IMR-90 (cell line): Measurements from ENCODE around the gene SETD3. TPM values are rescaled to one million over a fixed set of nuclear protein-coding genes. Genes with fewer than 3 reads are reported as not detected.

ENCODE experiments used
- ATAC-seq: fragments of 200-7000 bp; cut with Tn5 transposase; 2 replicates; pipeline ENCODE4 v1.9.1; 2020; ENCODE audit warnings: low read depth, mild to moderate bottlenecking, moderate library complexity
- BruUV-seq: library from RNA; stranded (reverse); fragments of 400-500 nt; replicated peaks from 2 replicates; lab custom pipeline; 2021; lab: Mats Ljungman, UMichigan
- CTCF ChIA-PET: fragments of 300-600 bp; formaldehyde crosslinking; extraction: SDS; loops from one replicate; lab custom pipeline; 2021; ENCODE audit warnings: antibody characterized with exemption; lab: Yijun Ruan, JAX
- POLR2A ChIA-PET: fragments of 300-600 bp; sonication (Branson Sonifier 250); formaldehyde crosslinking; loops from one replicate; lab custom pipeline; 2022; ENCODE audit warnings: antibody characterized with exemption; ENCODE audit not compliant: unreplicated experiment; lab: Charles Lee
- DNase-seq: peaks from one replicate; pipeline ENCODE4 v3.0.0; 2013
- H2AFZ ChIP-seq: replicated peaks from 2 replicates; pipeline ENCODE3; 2013; ENCODE audit warnings: low read length, mild to moderate bottlenecking; ENCODE audit not compliant: poor library complexity
- H2AK5ac ChIP-seq: 2 replicates; pipeline ENCODE4 v1.6.1; 2013; ENCODE audit warnings: low read depth, low read length, inconsistent platforms
- H2AK9ac ChIP-seq: replicated peaks from 2 replicates; pipeline ENCODE3; 2013; ENCODE audit warnings: mild to moderate bottlenecking, low read depth, low read length, moderate library complexity; ENCODE audit not compliant: poor library complexity
- H2BK120ac ChIP-seq: 2 replicates; pipeline ENCODE4 v1.6.1; 2013; ENCODE audit warnings: low read depth, low read length, inconsistent platforms
- H2BK15ac ChIP-seq: 3 replicates; pipeline ENCODE4 v1.6.1; 2013; ENCODE audit warnings: low read depth, low read length, inconsistent platforms
- H2BK20ac ChIP-seq: 2 replicates; pipeline ENCODE4 v1.6.1; 2013; ENCODE audit warnings: low read depth, mild to moderate bottlenecking, inconsistent platforms, low read length, moderate library complexity
- H2BK5ac ChIP-seq: 2 replicates; pipeline ENCODE4 v1.6.1; 2013; ENCODE audit warnings: mild to moderate bottlenecking, low read depth, low read length, inconsistent platforms; ENCODE audit not compliant: poor library complexity, severe bottlenecking
- H3K14ac ChIP-seq: replicated peaks from 2 replicates; pipeline ENCODE4 v1.6.1; 2013; ENCODE audit warnings: low read depth, low read length, inconsistent platforms
- H3K18ac ChIP-seq: 2 replicates; pipeline ENCODE4 v1.6.1; 2013; ENCODE audit warnings: low read depth, low read length, control low read depth
- H3K23ac ChIP-seq: 2 replicates; pipeline ENCODE4 v1.6.1; 2013; ENCODE audit warnings: low read depth, low read length, inconsistent platforms
- H3K27ac ChIP-seq: 2 replicates; pipeline ENCODE4 v1.5.1; 2013; ENCODE audit warnings: mild to moderate bottlenecking, control low read depth, low read length; ENCODE audit not compliant: insufficient read depth
- H3K27me3 ChIP-seq: 2 replicates; pipeline ENCODE4 v1.6.1; 2013; ENCODE audit warnings: low read length; ENCODE audit not compliant: control insufficient read depth, insufficient read depth
- H3K36me3 ChIP-seq: 2 replicates; pipeline ENCODE4 v1.6.1; 2013; ENCODE audit warnings: low read length, mixed read lengths; ENCODE audit not compliant: control insufficient read depth, insufficient read depth
- H3K4ac ChIP-seq: 2 replicates; pipeline ENCODE4 v1.6.1; 2013; ENCODE audit warnings: low read depth, low read length, inconsistent platforms
- H3K4me1 ChIP-seq: 2 replicates; pipeline ENCODE4 v1.6.1; 2013; ENCODE audit warnings: low read length, mixed read lengths; ENCODE audit not compliant: control insufficient read depth, insufficient read depth
- H3K4me2 ChIP-seq: 2 replicates; pipeline ENCODE4 v1.6.1; 2013; ENCODE audit warnings: low read depth, mild to moderate bottlenecking, control low read depth, low read length, moderate library complexity
- H3K4me3 ChIP-seq: 2 replicates; pipeline ENCODE4 v1.5.1; 2013; ENCODE audit warnings: low read depth, mild to moderate bottlenecking, control low read depth, low read length, moderate library complexity; ENCODE audit not compliant: insufficient read depth
- H3K56ac ChIP-seq: 2 replicates; pipeline ENCODE4 v1.6.1; 2013; ENCODE audit warnings: low read length, inconsistent platforms; ENCODE audit not compliant: insufficient read depth; ENCODE audit errors: extremely low read depth
- H3K79me1 ChIP-seq, 2 experiments: 2 replicates each; pipeline ENCODE4 v1.6.1; 2013; ENCODE audit warnings: low read length in 2 of 2, inconsistent platforms in 1 of 2, low read depth in 1 of 2
- H3K9ac ChIP-seq: 2 replicates; pipeline ENCODE4 v1.6.1; 2013; ENCODE audit warnings: low read depth, low read length, control low read depth
- H3K9me1 ChIP-seq: 2 replicates; pipeline ENCODE4 v1.6.1; 2013; ENCODE audit warnings: low read length, inconsistent platforms; ENCODE audit not compliant: insufficient read depth
- H3K9me3 ChIP-seq: 2 replicates; pipeline ENCODE4 v1.6.1; 2013; ENCODE audit warnings: low read length; ENCODE audit not compliant: control insufficient read depth, insufficient read depth
- H4K20me1 ChIP-seq: 2 replicates; pipeline ENCODE4 v1.6.1; 2013; ENCODE audit warnings: low read length, inconsistent platforms; ENCODE audit not compliant: insufficient read depth
- H4K5ac ChIP-seq: 2 replicates; pipeline ENCODE4 v1.6.1; 2013; ENCODE audit warnings: mild to moderate bottlenecking, low read depth, low read length, control low read depth
- H4K8ac ChIP-seq, 2 experiments: 2 replicates each; pipeline ENCODE4 v1.6.1; 2013; ENCODE audit warnings: low read depth in 2 of 2, low read length in 2 of 2, control low read depth in 1 of 2, inconsistent platforms in 1 of 2
- H4K91ac ChIP-seq: 2 replicates; pipeline ENCODE4 v1.6.1; 2013; ENCODE audit warnings: low read depth, low read length, inconsistent platforms; ENCODE audit not compliant: insufficient read depth
- BHLHE40 ChIP-seq: fragments of 150-350 bp; IDR thresholded peaks from 2 replicates; pipeline ENCODE4 v1.6.1; 2016; ENCODE audit warnings: mild to moderate bottlenecking, low read depth, low read length
- CEBPB ChIP-seq: IDR thresholded peaks from 2 replicates; pipeline ENCODE4 v1.6.1; 2012; ENCODE audit warnings: low read depth, low read length, improper control_type of control experiment
- ELK1 ChIP-seq: fragments of 150-350 bp; IDR thresholded peaks from 2 replicates; pipeline ENCODE4 v1.6.1; 2016; ENCODE audit warnings: low read depth, mild to moderate bottlenecking, low read length, moderate library complexity, borderline replicate concordance
- FOS ChIP-seq: fragments of 150-350 bp; IDR thresholded peaks from 2 replicates; pipeline ENCODE4 v1.6.1; 2016; ENCODE audit warnings: low read depth, low read length
- MAFK ChIP-seq: IDR thresholded peaks from 2 replicates; pipeline ENCODE4 v1.6.1; 2012; ENCODE audit warnings: low read depth, low read length, improper control_type of control experiment
- RAD21 ChIP-seq: IDR thresholded peaks from 2 replicates; pipeline ENCODE4 v1.6.1; 2012; ENCODE audit warnings: low read length, improper control_type of control experiment
- USF2 ChIP-seq: fragments of 150-350 bp; IDR thresholded peaks from 2 replicates; pipeline ENCODE4 v1.6.1; 2017; ENCODE audit warnings: mild to moderate bottlenecking, antibody characterized with exemption, low read length, low read depth
- WGBS, 2 experiments: methylation state at CpG; one replicate each; pipeline versions ENCODE4 v1.1.5 to v1.1.7; 2013; ENCODE audit warnings: missing lambda C conversion rate in 2 of 2; ENCODE audit not compliant: insufficient read length in 1 of 2; ENCODE audit errors: extremely low coverage in 2 of 2; 5-methylcytosine and 5-hydroxymethylcytosine counted together
- dilution Hi-C: fragments of 300-500 bp; cut with HindIII; formaldehyde crosslinking; loops from one replicate; pipeline ENCODE4 v1.14.3; 2018; ENCODE audit warnings: low sequenced_read_pairs; ENCODE audit not compliant: unreplicated experiment
- in situ Hi-C: fragments of 300-500 bp; cut with MboI; formaldehyde crosslinking; loops from 3 replicates; pipeline ENCODE4 v1.14.3; 2019; ENCODE audit warnings: low sequenced_read_pairs, inconsistent platforms, mixed read lengths
- intact Hi-C: fragments of 100-400 bp; cut with micrococcal nuclease; formaldehyde crosslinking; loops from 2 replicates; pipeline ENCODE4 v1.10.0; 2022
- polyA plus RNA-seq, 3 experiments: library from polyadenylated mRNA; depleted of rRNA; stranded (reverse); fragments of >200 nt; gene quantifications; 2 replicates each; pipeline ENCODE4 v1.2.3, GENCODE V29; 2012; ENCODE audit warnings: low replicate concordance in 1 of 3
- total RNA-seq: library from RNA; depleted of rRNA; stranded (reverse); fragments of >200 nt; gene quantifications from 2 replicates; pipeline ENCODE4 v1.2.3, GENCODE V29; 2012

SETD3 gene
- total and polyA plus RNA-seq, 2 of the 4 experiments (the other 2 are of a cell fraction): 18.8 to 31.9 TPM

- Histone ChIP-seq H4K91ac (no peak overlapping the region), H3K9me3 (no peaks in the 10 kb centered on the region), H3K9me1 (no peaks in the 10 kb centered on the region), H3K79me1 (no peaks in the 10 kb centered on the region), H3K23ac (no peak overlapping the region), H2BK5ac (no peak overlapping the region), H3K18ac (no peak overlapping the region), H4K20me1 (no peaks in the 10 kb centered on the region), H3K27me3 (no peaks in the 10 kb centered on the region), H2AK5ac (no peak overlapping the region), H3K27ac (no peak overlapping the region), H2AK9ac (no peak overlapping the region), H3K4me3 (no peak overlapping the region), H3K56ac (no peak overlapping the region), H3K4ac (no peak overlapping the region), H3K4me1 (no peaks in the 10 kb centered on the region; the same call in 1 of the 2 replicates), H2BK15ac (no peak overlapping the region), H4K5ac (no peak overlapping the region), H2AFZ (no peak overlapping the region), H2BK20ac (no peak overlapping the region), H3K9ac (no peak overlapping the region), H2BK120ac (no peak overlapping the region), H3K36me3 (peaks cover 13% of the 10 kb centered on the region), H3K4me2 (no peak overlapping the region), H3K14ac (no peak overlapping the region), H4K8ac (no peak overlapping the region)
- DNase-seq (no peak), ATAC-seq (no peak)
- intact Hi-C loops: loop anchor here (5.0 kb wide), 1 partner anchor 233 kb away; no protein-coding TSS in a partner anchor
- dilution Hi-C loops: no loop called here
- ChIA-PET POLR2A (no interaction called here), CTCF (no interaction called here)
- 90% methylated on average over 7 of the region's 9 CpGs; no CpG with 5 or more reads in 1 of the 2 experiments for WGBS, 2 experiments
- in situ Hi-C loops: no loop called here
- TF ChIP-seq RAD21 (no peak), FOS (no peak), BHLHE40 (no peak), USF2 (no peak), CEBPB (no peak), MAFK (no peak), ELK1 (no peak)
- no TSS peak for BruUV-seq
These were observed 86.0 kb downstream of the SETD3 start for GRCh38 chr14:99394602-99395156.
